Measurements from ENCODE around the gene BANP. TPM values are rescaled to one million over a fixed set of nuclear protein-coding genes. Genes with fewer than 3 reads are reported as not detected.

BANP gene
- total RNA-seq, 1 donor from 2014 or later, result 53.9 TPM

DNA sequence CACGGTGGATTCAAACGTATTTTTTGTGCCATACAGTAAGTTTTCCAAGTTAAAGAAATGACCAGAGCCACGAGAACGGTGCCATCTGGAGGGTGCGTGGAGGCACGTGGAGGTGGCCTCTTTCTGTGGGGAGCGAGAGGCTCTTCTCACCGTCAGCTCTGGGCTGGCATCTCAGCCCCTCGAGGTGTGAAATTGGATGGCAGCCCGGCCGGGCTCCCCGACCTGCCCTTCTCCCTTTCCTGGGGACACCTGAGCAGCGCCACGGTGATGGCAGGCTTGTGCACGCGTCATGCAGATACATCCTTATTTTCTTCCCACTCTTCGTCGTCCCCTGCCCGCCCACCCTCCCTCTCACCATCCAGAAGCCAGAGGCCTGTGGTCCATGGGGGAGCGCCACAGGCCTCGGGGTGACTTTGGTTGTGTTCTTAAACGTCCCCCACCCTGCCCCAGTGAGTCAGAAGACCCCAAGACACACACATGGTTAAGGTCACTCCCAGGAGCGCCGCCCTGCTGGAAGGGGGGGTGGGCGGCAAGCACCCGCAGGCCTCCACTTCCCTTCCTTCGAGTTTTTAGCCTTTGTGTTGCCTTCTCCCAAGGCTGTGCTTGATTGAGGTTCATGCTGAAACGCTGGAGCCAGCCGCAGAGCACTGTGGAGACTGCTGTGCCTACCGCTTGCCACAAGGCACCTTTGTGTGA lies 109.4 kb downstream of the BANP start:
- Mint-ChIP-seq H3K9me3 (ENCODE audit: low read depth) (no peaks in the 10 kb centered on the region), H3K4me3 (ENCODE audit: low read depth) (no peak overlapping the region), H3K4me1 (ENCODE audit: low read depth) (no peaks in the 10 kb centered on the region), H3K27me3 (no peaks in the 10 kb centered on the region), H3K36me3 (ENCODE audit: insufficient read depth) (peaks cover 6% of the 10 kb centered on the region), H3K27ac (no peak overlapping the region)
- no peak for TF ChIP-seq CTCF (IDR thresholded peaks at IDR 0.05; ENCODE audit: unreplicated experiment)
- DNase-seq (ENCODE audit: low spot score, unreplicated experiment), result no peak

- Mint-ChIP-seq H3K4me1 (ENCODE audit: low read depth) (no peaks in the 10 kb centered on the region), H3K36me3 (ENCODE audit: insufficient read depth) (peaks cover 6% of the 10 kb centered on the region), H3K27ac (no peak overlapping the region), H3K27me3 (no peaks in the 10 kb centered on the region), H3K4me3 (ENCODE audit: low read depth) (no peak overlapping the region), H3K9me3 (ENCODE audit: low read depth) (no peaks in the 10 kb centered on the region)
- no peak for TF ChIP-seq CTCF (IDR thresholded peaks at IDR 0.05; ENCODE audit: unreplicated experiment)
- no peak for DNase-seq (ENCODE audit: low spot score, unreplicated experiment)
Observed at GRCh38 chr16:88061346-88062110, 110.3 kb downstream of the BANP start.

DNA sequence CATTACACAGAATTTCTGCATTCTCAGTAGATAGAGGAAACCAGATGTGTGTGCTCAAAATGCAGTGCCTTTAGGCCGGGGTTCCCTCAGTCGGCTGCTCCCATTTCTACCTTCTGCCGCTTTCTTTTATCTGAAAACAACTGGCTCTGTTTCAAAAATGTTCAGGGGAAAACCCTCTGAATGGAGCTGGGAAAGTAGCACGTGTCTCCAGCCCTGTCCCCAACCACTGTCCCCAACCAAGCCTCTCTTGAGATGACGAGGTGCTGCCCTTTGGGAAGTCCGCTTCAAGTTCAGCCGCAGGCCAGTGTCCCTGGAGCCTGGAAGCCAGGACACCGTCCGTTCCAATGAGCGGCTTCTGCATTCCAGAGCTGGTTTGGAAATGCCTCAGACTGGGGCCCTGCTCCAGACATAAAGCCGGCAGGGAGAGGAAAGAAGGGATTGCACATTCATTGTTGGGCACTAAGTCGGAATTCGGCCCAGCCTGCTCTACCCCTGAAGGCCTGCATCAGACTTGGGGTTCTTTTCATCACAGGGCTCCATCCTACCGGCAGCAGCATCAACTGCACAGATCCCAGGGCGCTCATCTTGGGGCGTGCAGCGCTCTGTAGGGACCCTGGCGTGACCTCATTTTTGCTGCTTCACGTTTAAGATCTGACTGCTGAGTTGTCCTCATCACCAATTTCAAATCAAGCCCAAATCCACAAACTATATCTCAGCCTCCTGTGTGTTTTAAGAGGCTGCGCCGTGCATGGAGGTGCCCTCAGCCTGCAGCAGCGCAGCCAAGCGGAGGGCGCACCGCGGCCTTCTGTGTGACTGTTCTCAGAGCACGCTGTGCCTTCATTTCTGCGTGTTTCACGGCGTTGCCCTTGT lies 111.3 kb downstream of the BANP start:
- Mint-ChIP-seq H3K27ac (peak overlapping the region; percentile 62), H3K4me3 (ENCODE audit: low read depth) (no peak overlapping the region), H3K27me3 (no peaks in the 10 kb centered on the region), H3K9me3 (ENCODE audit: low read depth) (no peaks in the 10 kb centered on the region), H3K36me3 (ENCODE audit: insufficient read depth) (peaks cover 6% of the 10 kb centered on the region), H3K4me1 (ENCODE audit: low read depth) (peaks cover 1% of the 10 kb centered on the region)
- no peak for DNase-seq (ENCODE audit: low spot score, unreplicated experiment)
- no peak for TF ChIP-seq CTCF (IDR thresholded peaks at IDR 0.05; ENCODE audit: unreplicated experiment)

DNA sequence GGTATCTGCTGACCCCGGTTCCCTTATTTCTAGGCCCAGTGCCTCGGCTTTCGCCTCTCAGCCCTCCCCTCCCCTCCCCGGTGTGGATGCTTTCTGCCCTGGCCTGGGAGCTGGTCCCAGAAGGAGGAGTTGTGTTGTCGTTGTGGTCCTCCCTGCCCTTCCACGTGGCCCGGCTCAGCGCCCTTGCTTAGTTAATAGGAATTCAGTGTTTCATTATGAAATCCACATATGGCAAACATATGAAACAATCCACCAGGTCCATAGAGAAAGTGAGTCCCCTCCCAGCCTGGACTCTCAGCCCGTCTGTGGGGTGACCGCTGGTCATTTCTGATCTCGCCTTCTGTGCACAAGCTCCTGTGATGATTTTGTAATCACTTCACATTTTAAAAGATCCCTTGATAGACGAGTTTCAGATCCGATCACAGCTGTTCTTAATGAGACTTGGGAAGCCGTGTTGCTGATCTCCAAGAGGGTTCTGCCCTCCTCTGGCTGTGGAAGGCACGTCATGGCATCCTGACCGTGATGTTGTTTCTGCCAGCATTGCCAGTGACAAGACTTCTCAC lies 112.1 kb downstream of the BANP start:
- peaks cover 1% of the 10 kb centered on the region for H3K4me1 Mint-ChIP-seq (ENCODE audit: low read depth)
- no peak for DNase-seq (ENCODE audit: low spot score, unreplicated experiment)
- TF ChIP-seq CTCF (IDR thresholded peaks at IDR 0.05; ENCODE audit: unreplicated experiment), result no peak
- peaks cover 6% of the 10 kb centered on the region for H3K36me3 Mint-ChIP-seq (ENCODE audit: insufficient read depth)
- H3K27me3 Mint-ChIP-seq, result no peaks in the 10 kb centered on the region
- peak overlapping the region; percentile 62 for H3K27ac Mint-ChIP-seq
- H3K9me3 Mint-ChIP-seq (ENCODE audit: low read depth), result no peaks in the 10 kb centered on the region
- no peak overlapping the region for H3K4me3 Mint-ChIP-seq (ENCODE audit: low read depth)

Data from progenitor cell of endocrine pancreas (in vitro differentiated cells).